ENCODE results near the gene AGR2.

Gene AGR2

GRCh38 chr7:16812542-16813231, 7.9 kb upstream of the AGR2 start:
- no peak for DNase-seq (ENCODE audit: low spot score)

DNA sequence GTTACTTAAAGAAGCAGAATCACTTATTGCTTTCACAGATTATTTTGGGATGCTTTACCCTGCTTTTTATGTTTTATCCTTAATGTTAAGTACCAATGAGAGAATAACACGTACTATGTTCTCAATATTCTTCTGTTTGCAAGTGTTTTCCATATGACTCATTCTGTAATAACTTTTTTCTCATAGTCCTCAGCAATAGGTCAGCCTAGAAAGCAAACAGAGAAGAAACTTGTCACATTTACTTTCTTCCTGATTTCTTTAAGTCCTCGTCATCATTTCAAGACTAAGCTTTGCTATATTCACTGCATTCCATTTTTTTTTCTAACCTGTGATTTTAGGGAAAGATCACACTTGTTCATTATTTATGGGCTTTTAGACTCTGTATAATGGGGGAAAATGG, 6.8 kb upstream of the AGR2 start:
- no peak for DNase-seq (ENCODE audit: low spot score)

GRCh38 chr7:16810573-16810972, 5.8 kb upstream of the AGR2 start:
- no peak for DNase-seq (ENCODE audit: low spot score)

GRCh38 chr7:16810112-16810511, 5.3 kb upstream of the AGR2 start:
- no peak for DNase-seq (ENCODE audit: low spot score)

- no peak for DNase-seq (ENCODE audit: low spot score)
Measured at GRCh38 chr7:16805441-16805840, 642 bp upstream of the AGR2 start.

DNA sequence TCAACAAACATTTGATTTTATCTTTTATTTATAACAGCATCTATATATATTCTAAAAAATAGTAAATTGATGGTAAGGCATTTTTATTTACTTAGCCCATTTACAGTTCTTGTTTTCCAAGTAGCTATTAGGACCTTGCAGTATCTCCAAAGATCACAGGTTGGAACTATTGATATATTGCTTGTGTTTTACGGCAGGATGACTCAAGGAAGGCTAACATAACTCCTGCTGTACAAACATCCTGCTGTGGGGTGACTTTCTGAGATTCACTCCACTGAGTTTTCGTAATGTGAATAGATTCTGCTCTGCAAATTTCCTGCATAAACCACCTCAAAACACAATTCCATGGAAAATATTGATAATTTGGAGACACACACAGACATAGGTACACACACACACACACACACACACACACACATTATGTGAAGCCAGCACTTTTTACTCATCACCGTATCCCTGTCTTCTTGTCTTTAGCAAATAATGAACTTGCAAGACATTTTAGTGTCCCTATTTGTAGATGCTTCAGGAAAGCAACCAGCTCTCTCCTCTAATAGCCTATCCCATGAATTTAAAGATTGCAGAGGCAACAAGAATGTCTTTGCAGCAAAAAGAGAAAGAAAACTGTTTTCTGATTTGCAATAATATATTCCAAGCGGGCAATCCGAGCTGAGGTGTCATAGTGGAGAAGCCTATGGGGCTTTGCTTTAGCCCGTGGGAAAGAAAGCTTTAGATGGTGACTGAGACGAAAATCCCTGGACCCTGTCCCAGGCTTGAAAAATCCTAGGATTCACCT, 722 bp downstream of the AGR2 start:
- DNase-seq (ENCODE audit: low spot score): no peak

- no peak for DNase-seq (ENCODE audit: low spot score)
Measured at GRCh38 chr7:16803125-16803524, 1.7 kb downstream of the AGR2 start.

GRCh38 chr7:16801579-16801978, 3.2 kb downstream of the AGR2 start:
- no peak for DNase-seq (ENCODE audit: low spot score)

- DNase-seq (ENCODE audit: low spot score): peak; percentile 75
Measured at GRCh38 chr7:16801111-16801542, 3.7 kb downstream of the AGR2 start.

DNA sequence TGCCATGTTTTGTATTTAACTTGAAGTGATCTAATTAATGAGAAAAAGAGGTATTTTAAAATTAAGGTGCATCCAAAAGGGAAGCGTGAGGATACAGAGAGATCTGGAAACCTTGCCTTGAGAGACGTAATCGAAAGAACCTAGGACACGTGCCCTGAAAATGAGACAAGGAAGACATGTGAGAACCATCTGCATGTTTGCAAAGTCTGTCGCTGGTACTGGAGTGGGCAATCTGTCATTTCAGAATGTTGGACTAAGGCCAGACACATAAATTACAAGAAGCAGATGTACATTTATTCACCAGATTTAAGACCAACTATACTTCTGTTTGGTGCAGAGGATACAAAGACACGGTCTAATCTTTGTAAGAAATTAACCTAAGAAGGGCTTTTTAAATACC, 9.2 kb downstream of the AGR2 start:
- DNase-seq (ENCODE audit: low spot score): no peak

DNA sequence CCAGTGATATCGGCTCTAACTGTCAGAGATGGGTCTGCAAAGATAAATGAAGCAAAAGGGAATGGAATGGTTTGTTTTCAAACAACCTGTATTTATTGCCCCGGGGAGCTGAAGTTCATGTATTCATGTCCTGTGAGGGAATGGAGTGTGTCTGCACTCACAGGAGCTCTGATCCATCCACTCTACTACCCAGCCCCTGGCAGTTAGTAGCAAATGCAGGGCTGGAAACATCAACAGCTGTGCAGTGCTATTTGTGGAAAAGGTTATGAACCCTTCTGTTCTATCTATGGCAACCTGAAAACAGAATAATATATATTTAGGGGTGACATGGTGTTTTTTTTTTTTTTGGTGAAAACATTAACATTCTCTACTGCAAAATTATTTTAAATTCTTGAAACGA, 9.8 kb downstream of the AGR2 start:
- DNase-seq (ENCODE audit: low spot score): no peak

GRCh38 chr7:16791905-16792698, 12.7 kb downstream of the AGR2 start:
- DNase-seq (ENCODE audit: low spot score): no peak

DNA sequence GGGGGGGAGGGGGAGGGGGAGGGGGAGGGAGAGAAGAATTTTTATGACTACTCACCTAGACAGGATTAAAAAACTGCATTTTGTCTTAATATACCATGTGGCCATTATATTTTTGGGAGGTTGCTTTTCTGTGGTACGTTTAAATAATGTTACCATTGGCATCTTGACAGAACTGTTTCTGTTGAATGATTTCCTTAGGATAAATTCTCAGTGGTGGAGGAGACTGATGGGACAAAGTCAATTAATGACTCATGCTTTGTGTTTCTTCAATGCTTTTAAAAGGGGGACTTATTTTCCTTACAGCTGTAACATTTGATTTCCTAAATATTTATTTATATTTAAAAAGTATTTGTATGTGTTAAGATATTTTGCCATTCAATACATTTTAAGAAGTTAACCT, 13.7 kb downstream of the AGR2 start:
- DNase-seq (ENCODE audit: low spot score): no peak

- no peak for DNase-seq (ENCODE audit: low spot score)
Measured at GRCh38 chr7:16787127-16787526, 17.7 kb downstream of the AGR2 start.

DNA sequence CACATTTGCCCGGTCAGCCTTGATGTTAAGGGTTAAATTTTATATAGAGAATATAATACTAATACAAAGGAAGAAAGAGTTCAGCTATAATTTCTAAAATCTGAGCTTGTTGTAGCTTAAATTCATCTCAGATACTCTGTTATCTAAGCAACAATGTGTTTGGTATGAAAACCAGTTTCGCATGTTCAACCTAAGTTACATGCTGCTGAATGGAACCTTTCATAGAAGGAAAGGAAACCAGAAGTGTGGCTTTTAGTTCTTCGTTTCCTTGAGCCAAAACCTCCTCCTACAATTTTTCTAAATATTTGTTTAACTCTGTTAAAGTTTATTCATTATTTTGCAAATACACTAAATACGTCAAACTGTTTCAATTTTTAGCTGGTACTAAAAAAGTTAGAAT, 18.5 kb downstream of the AGR2 start:
- no peak for DNase-seq (ENCODE audit: low spot score)

GRCh38 chr7:16785846-16786245, 19.0 kb downstream of the AGR2 start:
- no peak for DNase-seq (ENCODE audit: low spot score)

DNA sequence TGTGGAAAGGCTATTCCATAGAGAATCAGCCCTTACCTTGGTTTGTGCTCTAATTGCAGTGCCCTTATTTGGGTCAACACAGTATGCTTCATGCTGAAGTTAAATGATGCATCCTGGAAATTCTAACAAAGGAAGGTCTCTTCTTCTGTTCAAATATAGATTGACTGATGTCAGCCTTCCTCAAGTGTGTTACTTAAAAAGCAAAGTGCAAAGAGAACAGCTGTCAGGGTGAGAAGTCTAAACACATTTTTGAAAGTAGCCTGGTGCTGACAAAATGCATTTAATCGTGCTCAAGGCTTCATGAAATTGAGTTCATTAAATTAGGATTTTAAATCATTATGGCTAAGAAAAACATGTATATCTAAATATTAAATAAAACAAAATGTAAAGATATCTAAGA, 19.5 kb downstream of the AGR2 start:
- no peak for DNase-seq (ENCODE audit: low spot score)

DNA sequence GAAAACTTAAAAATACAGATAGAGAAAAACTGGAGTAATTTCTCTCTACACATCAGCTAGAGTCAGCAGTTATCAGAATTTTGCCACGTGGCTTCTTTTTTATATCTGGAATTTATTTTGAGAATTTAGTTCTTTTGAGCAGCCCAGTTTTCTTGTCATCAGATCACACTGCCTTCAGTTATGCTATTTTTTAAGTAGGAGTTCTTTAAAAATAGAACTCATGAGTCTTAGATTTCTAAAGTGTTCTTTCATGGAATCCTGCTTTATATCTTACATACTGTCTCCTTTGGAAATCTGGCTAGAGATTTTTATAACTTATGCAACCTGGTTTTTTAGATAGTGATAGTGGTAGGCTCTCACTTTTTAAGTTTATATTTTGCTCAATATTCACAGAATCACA, 24.2 kb downstream of the AGR2 start:
- no peak for DNase-seq (ENCODE audit: low spot score)

GRCh38 chr7:16779051-16779450, 25.7 kb downstream of the AGR2 start:
- DNase-seq (ENCODE audit: low spot score): no peak

DNA sequence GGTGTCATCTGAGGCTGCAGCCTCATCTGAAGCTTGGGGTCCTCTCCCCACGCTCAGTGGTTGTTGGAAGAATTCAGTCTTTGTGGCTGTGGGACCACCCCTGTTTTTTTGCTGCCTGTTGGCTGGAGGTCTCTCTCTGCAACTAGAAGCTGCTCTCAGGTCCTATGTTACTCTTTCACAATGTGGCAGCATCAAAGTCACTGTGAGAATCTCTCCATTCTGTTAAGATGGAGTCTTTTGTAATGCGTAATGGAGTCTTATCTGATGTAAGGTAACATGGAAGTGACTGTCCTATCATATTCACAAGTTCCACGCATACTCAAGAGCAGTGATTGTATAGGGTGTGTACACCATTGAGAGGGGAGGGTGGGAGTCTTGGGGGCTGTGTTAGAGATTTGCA, 26.3 kb downstream of the AGR2 start:
- no peak for DNase-seq (ENCODE audit: low spot score)

GRCh38 chr7:16776053-16776452, 28.7 kb downstream of the AGR2 start:
- no peak for DNase-seq (ENCODE audit: low spot score)

- DNase-seq (ENCODE audit: low spot score): no peak
Measured at GRCh38 chr7:16774986-16775385, 29.8 kb downstream of the AGR2 start.

GRCh38 chr7:16774294-16774693, 30.5 kb downstream of the AGR2 start:
- DNase-seq (ENCODE audit: low spot score): no peak
